Measurements from ENCODE around the gene SH2D3A.
"Not testable (repeated sequence)": the region's sequence is repeated elsewhere in the genome, so short reads cannot be mapped to it uniquely, and the experiment has no call there.

Gene SH2D3A

GRCh38 chr19:6790194-6791128 lies 23.2 kb upstream of the SH2D3A start:
- DNase-seq (ENCODE audit: low spot score) = no peak

- DNase-seq (ENCODE audit: low spot score) = no peak
Measured at GRCh38 chr19:6788896-6789295, 21.7 kb upstream of the SH2D3A start.

- no peak for DNase-seq (ENCODE audit: low spot score)
Measured at GRCh38 chr19:6787393-6787792, 20.2 kb upstream of the SH2D3A start.

- DNase-seq (ENCODE audit: low spot score) = no peak
Measured at GRCh38 chr19:6779206-6779605, 12.0 kb upstream of the SH2D3A start.

GRCh38 chr19:6778386-6778785 lies 11.2 kb upstream of the SH2D3A start:
- no peak for DNase-seq (ENCODE audit: low spot score)

- no peak for DNase-seq (ENCODE audit: low spot score)
Measured at GRCh38 chr19:6777434-6777833, 10.2 kb upstream of the SH2D3A start.

GRCh38 chr19:6776999-6777398 lies 9.8 kb upstream of the SH2D3A start:
- DNase-seq (ENCODE audit: low spot score) = no peak

- not testable (repeated sequence) for DNase-seq (ENCODE audit: low spot score)
Measured at GRCh38 chr19:6776045-6776444, 8.8 kb upstream of the SH2D3A start.

- DNase-seq (ENCODE audit: low spot score) = peak; percentile 36
Measured at GRCh38 chr19:6774821-6775707, 7.8 kb upstream of the SH2D3A start.

- peak; percentile 81 for DNase-seq (ENCODE audit: low spot score)
Measured at GRCh38 chr19:6773323-6773931, 6.2 kb upstream of the SH2D3A start.

- no peak for DNase-seq (ENCODE audit: low spot score)
Measured at GRCh38 chr19:6772866-6773322, 5.7 kb upstream of the SH2D3A start.

GRCh38 chr19:6772028-6772865 lies 5.0 kb upstream of the SH2D3A start, which contains the start of gene VAV1:
TSS of gene VAV1 (plus strand) at chr19:6772708. CDS start at chr19:6772808, 100 bp downstream.
- peak; percentile 94 for DNase-seq (ENCODE audit: low spot score)

GRCh38 chr19:6771648-6772027 lies 4.4 kb upstream of the SH2D3A start:
- not testable (repeated sequence) for DNase-seq (ENCODE audit: low spot score)

- no peak for DNase-seq (ENCODE audit: low spot score)
Measured at GRCh38 chr19:6769006-6769619, 1.9 kb upstream of the SH2D3A start.

GRCh38 chr19:6768236-6768785 lies 1.1 kb upstream of the SH2D3A start:
- DNase-seq (ENCODE audit: low spot score) = no peak

GRCh38 chr19:6767081-6767356 lies 216 bp downstream of the SH2D3A start:
- peak; percentile 51 for DNase-seq (ENCODE audit: low spot score)

GRCh38 chr19:6766357-6767080 lies 716 bp downstream of the SH2D3A start:
- DNase-seq (ENCODE audit: low spot score) = no peak

- DNase-seq (ENCODE audit: low spot score) = no peak
Measured at GRCh38 chr19:6765738-6766356, 1.4 kb downstream of the SH2D3A start.

- DNase-seq (ENCODE audit: low spot score) = not testable (repeated sequence)
Measured at GRCh38 chr19:6762253-6762797, 4.9 kb downstream of the SH2D3A start.

Data from NAMALWA (cell line).